ENCODE results near the gene CSGALNACT2. TPM values are rescaled to one million over a fixed set of nuclear protein-coding genes. Genes with fewer than 3 reads are reported as not detected.

The CSGALNACT2 gene
- total and polyA plus RNA-seq, 7 donors = 10.2 to 33.1 (median 18.9) TPM

- intact Hi-C loops (cut with DNase I) = no loop called here
- Histone ChIP-seq H3K36me3 (ENCODE audit: insufficient read depth in 1 of 2, low read depth in 1 of 2) (no peaks in the 10 kb centered on the region), H3K27me3 (ENCODE audit: insufficient read depth in 3 of 3, low read length in 2 of 3) (no peaks in the 10 kb centered on the region), H3K9me3 (no peaks in the 10 kb centered on the region), H3K27ac (no peak overlapping the region), H3K4me3 (no peak overlapping the region), H3K4me1 (peaks cover 15% of the 10 kb centered on the region)
- ATAC-seq (no peak), DNase-seq (no peak)
- no peak for TF ChIP-seq CTCF (IDR thresholded peaks at IDR 0.05)
- WGBS, 3 donors = 97 to 98% (median 97%) methylated on average over 5 of the region's 5 CpGs
Observed at GRCh38 chr10:43136432-43136831, 1.8 kb upstream of the CSGALNACT2 start.

GRCh38 chr10:43136995-43137716 lies 1.1 kb upstream of the CSGALNACT2 start:
- Histone ChIP-seq H3K36me3 (ENCODE audit: insufficient read depth in 1 of 2, low read depth in 1 of 2) (no peaks in the 10 kb centered on the region), H3K4me1 (peaks cover 15% of the 10 kb centered on the region), H3K27me3 (ENCODE audit: insufficient read depth in 3 of 3, low read length in 2 of 3) (no peaks in the 10 kb centered on the region), H3K4me3 (peak overlapping the region; percentile 73), H3K27ac (peak overlapping the region; percentile 83), H3K9me3 (no peaks in the 10 kb centered on the region)
- DNase-seq (no peak), ATAC-seq (no peak)
- WGBS, 3 donors = 39 to 43% (median 40%) methylated on average over 27 of the region's 27 CpGs
- no peak for TF ChIP-seq CTCF (IDR thresholded peaks at IDR 0.05)
- intact Hi-C loops (cut with DNase I) = no loop called here

- H3K4me1 ChIP-seq = peaks cover 15% of the 10 kb centered on the region
Observed at GRCh38 chr10:43137717-43138020, 576 bp upstream of the CSGALNACT2 start.

GRCh38 chr10:43138757-43139241 lies 554 bp downstream of the CSGALNACT2 start:
- DNase-seq = no peak
- Histone ChIP-seq H3K9me3 (no peaks in the 10 kb centered on the region), H3K4me3 (peak overlapping the region; percentile 73), H3K4me1 (peaks cover 15% of the 10 kb centered on the region), H3K36me3 (ENCODE audit: insufficient read depth in 1 of 2, low read depth in 1 of 2) (no peaks in the 10 kb centered on the region), H3K27me3 (ENCODE audit: insufficient read depth in 3 of 3, low read length in 2 of 3) (no peaks in the 10 kb centered on the region), H3K27ac (peak overlapping the region; percentile 83)
- 0 to 1% (median 0%) methylated on average over 22 of the region's 22 CpGs for WGBS, 3 donors
- intact Hi-C loops (cut with DNase I) = no loop called here
- no peak for TF ChIP-seq CTCF (IDR thresholded peaks at IDR 0.05)
- peak; percentile 14 to 52 (median 32) for ATAC-seq

More at GRCh38 chr10:43137717-43138020, 576 bp upstream of the CSGALNACT2 start:
- H3K9me3 ChIP-seq = no peaks in the 10 kb centered on the region
- H3K36me3 ChIP-seq (ENCODE audit: insufficient read depth in 1 of 2, low read depth in 1 of 2) = no peaks in the 10 kb centered on the region
- H3K4me3 ChIP-seq = peak overlapping the region; percentile 73
- peak overlapping the region; percentile 83 for H3K27ac ChIP-seq
- ATAC-seq = peak; percentile 73 to 82 (median 78)
- intact Hi-C loops (cut with DNase I) = no loop called here
- 0% methylated on average over 26 to 30 of the region's 30 CpGs for WGBS, 3 donors
- peak; percentile 68 to 70 for DNase-seq
- TF ChIP-seq CTCF (IDR thresholded peaks at IDR 0.05) = no peak
- no peaks in the 10 kb centered on the region for H3K27me3 ChIP-seq (ENCODE audit: insufficient read depth in 3 of 3, low read length in 2 of 3)

- no peaks in the 10 kb centered on the region for H3K36me3 ChIP-seq (ENCODE audit: insufficient read depth in 1 of 2, low read depth in 1 of 2)
- intact Hi-C loops (cut with DNase I) = no loop called here
- 56 to 70% (median 57%) methylated on average over 5 of the region's 5 CpGs for WGBS, 3 donors
Observed at GRCh38 chr10:43141421-43141820, 3.2 kb downstream of the CSGALNACT2 start.

More at GRCh38 chr10:43141421-43141820, 3.2 kb downstream of the CSGALNACT2 start:
- ATAC-seq (no peak), DNase-seq (no peak)
- H3K9me3 ChIP-seq = no peaks in the 10 kb centered on the region
- no peak overlapping the region for H3K4me3 ChIP-seq
- H3K4me1 ChIP-seq = peaks cover 15% of the 10 kb centered on the region
- no peaks in the 10 kb centered on the region for H3K27me3 ChIP-seq (ENCODE audit: insufficient read depth in 3 of 3, low read length in 2 of 3)
- no peak overlapping the region for H3K27ac ChIP-seq
- no peak for TF ChIP-seq CTCF (IDR thresholded peaks at IDR 0.05)

Data from psoas muscle (tissue), 8 donors.